GM18505 (cell line): Measurements from ENCODE around the gene KCNN2.
A peak's percentile ranks its signal among the peaks of the same experiment; 100 is the strongest.

Experiments used
- ATAC-seq: cut with Tn5 transposase; IDR thresholded peaks from one replicate; pipeline ENCODE4 v1.9.1; 2021; ENCODE audit not compliant: unreplicated experiment
- POLR2A ChIP-seq: IDR thresholded peaks from 4 replicates; pipeline ENCODE4 v1.6.1; 2011; ENCODE audit warnings: borderline replicate concordance; ENCODE audit not compliant: insufficient read depth, insufficient read length; ENCODE audit errors: extremely low read depth

Gene KCNN2

GRCh38 chr5:114355086-114355830 is 6.6 kb upstream of the KCNN2 start:
- ATAC-seq: no peak

DNA sequence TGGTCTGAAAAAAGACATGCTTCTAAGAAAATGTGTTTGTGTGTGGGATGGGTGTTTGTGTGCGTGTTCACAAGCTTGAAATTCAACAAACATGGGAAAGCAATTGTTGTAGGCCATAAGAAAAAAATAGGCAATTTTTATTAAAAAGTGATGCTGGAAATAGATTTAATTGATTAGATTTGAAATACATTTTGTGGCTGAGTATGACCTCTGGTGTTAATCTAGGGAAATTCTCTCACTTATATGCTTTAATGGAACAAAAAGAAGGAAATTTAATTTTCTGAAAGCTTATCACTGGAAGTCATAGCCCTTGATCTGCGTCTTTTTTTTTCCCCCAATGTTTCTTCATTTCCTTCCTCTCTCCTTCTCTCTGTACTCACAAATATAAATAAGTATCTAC is 3.5 kb upstream of the KCNN2 start:
- ATAC-seq: no peak

More at GRCh38 chr5:114355086-114355830, 6.6 kb upstream of the KCNN2 start:
- no peak for TF ChIP-seq POLR2A

DNA sequence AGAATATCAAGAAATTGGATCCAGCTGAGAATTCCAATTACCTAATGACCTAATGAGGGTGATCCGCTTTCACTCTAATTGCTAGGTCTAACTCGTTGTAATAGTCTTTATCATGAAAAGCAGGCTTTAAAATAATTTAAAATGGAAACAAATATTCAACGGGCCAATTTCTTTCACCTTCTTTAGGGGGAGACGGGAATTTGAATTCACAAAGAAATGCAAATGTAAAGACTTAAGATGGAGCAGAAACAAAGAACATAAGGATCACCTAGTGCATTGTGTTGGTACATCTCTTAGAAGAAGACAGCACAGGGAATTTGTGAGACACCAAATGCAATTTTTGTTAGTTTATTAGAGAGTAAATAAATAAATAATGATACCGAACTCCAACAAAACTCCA is 1.5 kb upstream of the KCNN2 start:
- TF ChIP-seq POLR2A: no peak

More for the DNA sequence above, 3.5 kb upstream of the KCNN2 start:
- no peak for TF ChIP-seq POLR2A

DNA sequence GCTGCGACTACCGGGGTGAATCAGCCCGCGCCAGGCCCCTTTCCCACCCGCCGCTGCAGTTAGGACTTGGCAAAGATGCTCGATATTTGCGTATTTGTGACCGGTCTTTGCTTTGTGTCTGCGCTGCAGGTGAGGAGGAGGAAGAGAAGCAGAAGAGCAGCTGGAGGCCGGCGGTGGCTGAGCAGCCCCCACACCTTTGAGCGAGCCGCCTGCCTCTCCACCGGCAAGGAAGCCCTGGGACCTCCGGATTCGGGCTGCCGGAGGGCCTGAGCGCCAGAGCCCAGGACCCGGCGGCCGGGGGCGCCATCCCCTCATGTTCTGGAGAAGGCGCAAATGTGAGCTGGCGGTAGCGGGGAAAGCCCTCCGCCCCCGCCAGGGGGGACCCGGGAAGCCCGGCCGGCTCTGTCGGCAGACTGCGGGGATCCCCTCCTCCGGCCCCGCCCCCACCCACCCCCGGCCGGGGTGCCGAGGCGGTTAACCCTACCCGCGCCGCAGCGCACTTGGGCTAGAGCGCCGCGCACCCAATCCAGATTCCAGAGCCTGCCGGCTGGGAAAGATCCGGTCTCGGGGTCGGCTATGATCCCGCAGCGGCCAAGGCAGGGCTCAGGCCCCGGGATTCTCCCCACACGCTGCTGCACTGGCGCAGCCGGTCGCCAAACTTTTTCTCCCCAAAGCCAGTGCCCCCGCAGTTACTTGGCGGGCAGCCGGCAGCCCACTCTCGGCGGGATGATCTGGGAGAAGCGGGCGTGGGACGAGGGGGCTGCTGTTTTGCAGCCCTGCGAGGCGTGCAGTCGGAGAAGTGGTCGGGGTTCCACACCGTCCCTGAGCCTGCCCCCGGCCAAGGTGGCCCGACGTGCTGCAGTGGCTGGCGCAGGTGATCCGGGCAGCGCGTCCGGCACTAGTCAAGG is 800 bp upstream of the KCNN2 start:
- peak; percentile 41 for ATAC-seq
- TF ChIP-seq POLR2A: no peak

More for the DNA sequence above, 1.5 kb upstream of the KCNN2 start:
- no peak for ATAC-seq

DNA sequence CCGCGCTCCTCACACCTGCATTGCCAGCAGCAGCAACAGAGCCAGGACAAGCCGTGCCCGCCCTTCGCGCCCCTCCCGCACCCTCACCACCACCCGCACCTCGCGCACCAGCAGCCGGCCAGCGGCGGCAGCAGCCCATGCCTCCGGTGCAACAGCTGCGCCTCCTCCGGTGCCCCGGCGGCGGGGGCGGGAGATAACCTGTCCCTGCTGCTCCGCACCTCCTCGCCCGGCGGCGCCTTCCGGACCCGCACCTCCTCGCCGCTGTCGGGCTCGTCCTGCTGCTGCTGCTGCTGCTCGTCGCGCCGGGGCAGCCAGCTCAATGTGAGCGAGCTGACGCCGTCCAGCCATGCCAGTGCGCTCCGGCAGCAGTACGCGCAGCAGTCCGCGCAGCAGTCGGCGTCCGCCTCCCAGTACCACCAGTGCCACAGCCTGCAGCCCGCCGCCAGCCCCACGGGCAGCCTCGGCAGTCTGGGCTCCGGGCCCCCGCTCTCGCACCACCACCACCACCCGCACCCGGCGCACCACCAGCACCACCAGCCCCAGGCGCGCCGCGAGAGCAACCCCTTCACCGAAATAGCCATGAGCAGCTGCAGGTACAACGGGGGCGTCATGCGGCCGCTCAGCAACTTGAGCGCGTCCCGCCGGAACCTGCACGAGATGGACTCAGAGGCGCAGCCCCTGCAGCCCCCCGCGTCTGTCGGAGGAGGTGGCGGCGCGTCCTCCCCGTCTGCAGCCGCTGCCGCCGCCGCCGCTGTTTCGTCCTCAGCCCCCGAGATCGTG is 517 bp downstream of the KCNN2 start:
- peak; percentile 29 for ATAC-seq

GRCh38 chr5:114362977-114363761 is 1.3 kb downstream of the KCNN2 start:
- ATAC-seq: peak; percentile 3
- TF ChIP-seq POLR2A: no peak

More for the DNA sequence above, 517 bp downstream of the KCNN2 start:
- no peak for TF ChIP-seq POLR2A

GRCh38 chr5:114363837-114364236 is 2.0 kb downstream of the KCNN2 start:
- TF ChIP-seq POLR2A: no peak
- ATAC-seq: no peak

- no peak for TF ChIP-seq POLR2A
- no peak for ATAC-seq
These were observed 5.2 kb downstream of the KCNN2 start for GRCh38 chr5:114367029-114367428.

DNA sequence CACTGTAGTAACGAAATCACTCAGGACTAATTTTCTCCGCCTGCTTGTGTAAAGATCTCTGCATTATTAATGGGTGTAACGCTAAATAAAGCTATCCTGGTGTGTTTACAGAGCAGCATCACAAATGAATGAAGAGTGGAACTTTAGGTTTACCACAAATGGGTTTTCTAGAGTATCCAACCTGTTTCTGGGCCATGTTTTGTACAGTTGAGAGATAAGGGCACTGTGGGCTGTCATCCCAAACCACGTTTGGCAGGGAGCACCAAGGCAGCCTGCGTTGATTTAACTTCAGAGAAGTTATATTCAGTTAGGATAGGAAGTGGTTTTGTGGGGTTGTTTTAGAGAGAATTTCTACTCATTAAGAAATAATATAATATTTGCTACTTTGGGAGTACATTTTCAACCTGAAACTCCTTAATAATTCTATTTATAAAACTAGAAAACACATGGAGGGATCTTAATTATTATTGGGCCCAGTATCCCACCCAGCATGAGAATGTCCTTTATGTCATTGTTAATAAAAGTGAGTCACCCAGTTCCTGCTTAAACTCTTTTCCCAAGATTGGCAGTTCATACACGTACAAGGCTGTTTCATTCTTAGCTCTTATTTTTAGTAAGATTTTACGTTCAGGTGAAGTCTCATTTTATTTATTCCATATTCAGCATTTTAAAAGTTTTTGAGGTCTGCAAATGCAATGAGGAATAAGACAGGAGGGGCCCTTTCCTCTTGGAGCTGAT is 8.0 kb downstream of the KCNN2 start:
- no peak for TF ChIP-seq POLR2A
- ATAC-seq: no peak

- no peak for TF ChIP-seq POLR2A
- no peak for ATAC-seq
These were observed 15.4 kb downstream of the KCNN2 start for GRCh38 chr5:114377050-114377844.

- no peak for ATAC-seq
- no peak for TF ChIP-seq POLR2A
These were observed 16.1 kb downstream of the KCNN2 start for GRCh38 chr5:114377946-114378345.
